H1 (cell line): Measurements from ENCODE around the gene FTL. TPM values are rescaled to one million over a fixed set of nuclear protein-coding genes. Genes with fewer than 3 reads are reported as not detected.

Source experiments
- CTCF ChIA-PET: fragments of 300-600 bp; sonication (Branson Sonifier 250); formaldehyde crosslinking; loops from one replicate; lab custom pipeline; 2021; ENCODE audit not compliant: partially characterized antibody; lab: Charles Lee
- POLR2A ChIA-PET: fragments of 300-600 bp; sonication (Branson Sonifier 250); formaldehyde crosslinking; loops from one replicate; lab custom pipeline; 2021; ENCODE audit warnings: inconsistent platforms; ENCODE audit not compliant: partially characterized antibody; lab: Charles Lee
- DNase-seq, 2 experiments: peaks; one replicate each; pipeline versions ENCODE4 v3.0.0 to v3.0.0-alpha.2; 2010 to 2022; ENCODE audit warnings: low spot score in 2 of 2, low read depth in 1 of 2, mixed read lengths in 1 of 2
- FAIRE-seq: peaks from 2 replicates; lab custom pipeline; 2011; peaks lifted over from hg19 to GRCh38; lab: Jason Lieb, UNC
- H2AFZ ChIP-seq: 2 replicates; pipeline ENCODE4 v1.8.1; 2012; ENCODE audit warnings: low read length, inconsistent platforms
- H2AK5ac ChIP-seq: 2 replicates; pipeline ENCODE4 v1.6.1; 2013; ENCODE audit warnings: low read depth, low read length
- H2BK120ac ChIP-seq: replicated peaks from 2 replicates; pipeline ENCODE3; 2013; ENCODE audit warnings: low read depth, low read length, inconsistent platforms
- H2BK12ac ChIP-seq: 2 replicates; pipeline ENCODE4 v1.6.1; 2013; ENCODE audit warnings: low read depth, low read length
- H2BK15ac ChIP-seq: 2 replicates; pipeline ENCODE4 v1.6.1; 2013; ENCODE audit warnings: low read length
- H2BK20ac ChIP-seq: 2 replicates; pipeline ENCODE4 v1.6.1; 2013; ENCODE audit warnings: low read length
- H2BK5ac ChIP-seq: 2 replicates; pipeline ENCODE4 v1.6.1; 2013; ENCODE audit warnings: low read depth, low read length
- H3K14ac ChIP-seq: 2 replicates; pipeline ENCODE4 v1.6.1; 2013; ENCODE audit warnings: inconsistent platforms; ENCODE audit not compliant: insufficient read length
- H3K18ac ChIP-seq: 2 replicates; pipeline ENCODE4 v1.6.1; 2013; ENCODE audit warnings: low read length; ENCODE audit errors: extremely low read depth
- H3K23ac ChIP-seq: 2 replicates; pipeline ENCODE4 v1.6.1; 2013; ENCODE audit warnings: inconsistent platforms; ENCODE audit not compliant: insufficient read length
- H3K23me2 ChIP-seq: 2 replicates; pipeline ENCODE4 v1.6.1; 2013; ENCODE audit warnings: low read depth, low read length
- H3K27ac ChIP-seq: 2 replicates; pipeline ENCODE4 v1.6.1; 2011; ENCODE audit warnings: low read depth, low read length, inconsistent platforms
- H3K27me3 ChIP-seq, 4 experiments: replicated peaks in 1 of 4; 1 replicate in 1 of 4; 2 replicates in 3 of 4; pipeline versions ENCODE4 v1.6.1 to v1.8.1; 2011 to 2013; ENCODE audit warnings: low read length in 3 of 4, mild to moderate bottlenecking in 3 of 4, inconsistent platforms in 2 of 4, mixed read lengths in 2 of 4, moderate library complexity in 1 of 4; ENCODE audit not compliant: control insufficient read depth in 3 of 4, insufficient read depth in 3 of 4; ENCODE audit errors: extremely low read depth in 1 of 4
- H3K36me3 ChIP-seq, 4 experiments: 2 replicates each; pipeline versions ENCODE4 v1.6.1 to v1.8.1; 2011 to 2013; ENCODE audit warnings: mild to moderate bottlenecking in 4 of 4, low read length in 3 of 4, moderate library complexity in 2 of 4, control low read depth in 1 of 4, inconsistent platforms in 1 of 4; ENCODE audit not compliant: insufficient read depth in 4 of 4, control insufficient read depth in 2 of 4
- H3K4ac ChIP-seq: replicated peaks from 2 replicates; pipeline ENCODE3; 2013; ENCODE audit warnings: low read length, low read depth, mixed read lengths, inconsistent platforms; ENCODE audit not compliant: insufficient read length
- H3K4me1 ChIP-seq, 4 experiments: replicated peaks in 1 of 4; 1 replicate in 1 of 4; 2 replicates in 3 of 4; pipeline versions ENCODE4 v1.6.1 to v1.8.1; 2011 to 2013; ENCODE audit warnings: low read length in 3 of 4, inconsistent platforms in 2 of 4, mixed read lengths in 1 of 4; ENCODE audit not compliant: insufficient read depth in 4 of 4, control insufficient read depth in 3 of 4
- H3K4me2 ChIP-seq, 2 experiments: 2 replicates each; pipeline versions ENCODE4 v1.6.1 to v1.8.1; 2011 to 2013; ENCODE audit warnings: low read depth in 2 of 2, low read length in 2 of 2, control low read depth in 1 of 2, inconsistent platforms in 1 of 2, mild to moderate bottlenecking in 1 of 2; ENCODE audit not compliant: insufficient read depth in 1 of 2
- H3K4me3 ChIP-seq, 4 experiments: fragments of 200-600, 300-600 bp in 1 of 4; sonication (generic), shearing (Covaris generic), sonication (Bioruptor Twin) in 1 of 4; 2 replicates each; pipeline versions ENCODE4 v1.5.1 to v1.8.1; 2011 to 2016; ENCODE audit warnings: low read length in 4 of 4, low read depth in 3 of 4, control low read depth in 2 of 4, inconsistent platforms in 2 of 4, mild to moderate bottlenecking in 2 of 4, mixed read lengths in 1 of 4, moderate library complexity in 1 of 4; ENCODE audit not compliant: insufficient read depth in 2 of 4; ENCODE audit errors: extremely low read depth in 1 of 4
- H3K56ac ChIP-seq: replicated peaks from 2 replicates; pipeline ENCODE3; 2013; ENCODE audit warnings: low read depth, mild to moderate bottlenecking, mixed read lengths, low read length, inconsistent platforms; ENCODE audit not compliant: insufficient read length
- H3K79me1 ChIP-seq: 2 replicates; pipeline ENCODE4 v1.6.1; 2013; ENCODE audit warnings: low read depth, low read length, control low read depth
- H3K79me2 ChIP-seq, 2 experiments: 2 replicates each; pipeline versions ENCODE4 v1.6.1 to v1.8.1; 2012 to 2013; ENCODE audit warnings: low read length in 2 of 2, mild to moderate bottlenecking in 2 of 2, inconsistent platforms in 1 of 2; ENCODE audit not compliant: insufficient read depth in 2 of 2, control insufficient read depth in 1 of 2
- H3K9ac ChIP-seq, 4 experiments: replicated peaks in 1 of 4; 1 replicate in 1 of 4; 2 replicates in 3 of 4; pipeline versions ENCODE4 v1.6.1 to v1.8.1; 2011 to 2013; ENCODE audit warnings: low read depth in 3 of 4, low read length in 3 of 4, control low read depth in 2 of 4, mild to moderate bottlenecking in 2 of 4, moderate library complexity in 2 of 4, inconsistent platforms in 1 of 4; ENCODE audit errors: extremely low read depth in 1 of 4
- H3K9me3 ChIP-seq, 2 experiments: 2 replicates each; pipeline versions ENCODE4 v1.6.1 to v1.8.1; 2012 to 2013; ENCODE audit warnings: mild to moderate bottlenecking in 2 of 2, moderate library complexity in 2 of 2, control low read depth in 1 of 2, inconsistent platforms in 1 of 2, low read depth in 1 of 2, low read length in 1 of 2, mixed read lengths in 1 of 2; ENCODE audit not compliant: insufficient read depth in 2 of 2
- H4K20me1 ChIP-seq, 2 experiments: replicated peaks in 1 of 2; 2 replicates each; pipeline versions ENCODE3 to v1.8.1; 2011 to 2013; ENCODE audit warnings: inconsistent platforms in 2 of 2, low read length in 2 of 2, mild to moderate bottlenecking in 1 of 2; ENCODE audit not compliant: insufficient read depth in 2 of 2, control insufficient read depth in 1 of 2
- H4K5ac ChIP-seq: 2 replicates; pipeline ENCODE4 v1.6.1; 2013; ENCODE audit warnings: low read length, low read depth, mixed read lengths, inconsistent platforms; ENCODE audit not compliant: insufficient read length
- H4K8ac ChIP-seq: 2 replicates; pipeline ENCODE4 v1.8.0; 2013; ENCODE audit warnings: mild to moderate bottlenecking, moderate library complexity, low read length, inconsistent platforms; ENCODE audit not compliant: insufficient read depth; ENCODE audit errors: extremely low read depth
- H4K91ac ChIP-seq: replicated peaks from 2 replicates; pipeline ENCODE3; 2013; ENCODE audit warnings: low read length, mixed read lengths, inconsistent platforms; ENCODE audit not compliant: insufficient read length
- CBX8 ChIP-seq: fragments of 300-800, 300-1000 bp; sonication (generic); IDR thresholded peaks from 2 replicates; pipeline ENCODE4 v1.7.1; 2016; ENCODE audit warnings: low read depth, low read length, borderline replicate concordance
- YY1 ChIP-seq: IDR thresholded peaks from 2 replicates; pipeline ENCODE4 v1.6.1; 2011; ENCODE audit warnings: low read depth, mild to moderate bottlenecking, low read length
- WGBS, 2 experiments: shearing (Covaris generic) in 1 of 2; methylation state at CpG; one replicate each; pipeline versions ENCODE4 v1.1.6 to v1.1.7; 2013 to 2015; ENCODE audit warnings: low lambda C conversion rate in 2 of 2, mixed read lengths in 2 of 2, inconsistent platforms in 1 of 2, low coverage in 1 of 2, missing lambda C conversion rate in 1 of 2; ENCODE audit not compliant: insufficient replicate concordance in 2 of 2, insufficient coverage in 1 of 2, insufficient read length in 1 of 2; ENCODE audit errors: extremely low coverage in 1 of 2, missing lambda C conversion rate in 1 of 2; 5-methylcytosine and 5-hydroxymethylcytosine counted together
- polyA plus RNA-seq, 7 experiments: library from polyadenylated mRNA; depleted of rRNA in 3 of 7; stranded (reverse) in 5 of 7; unstranded in 2 of 7; fragments of >200 nt in 5 of 7; fragments of 200-250 nt in 2 of 7; gene quantifications; 1 replicate in 5 of 7; 2 replicates in 1 of 7; 4 replicates in 1 of 7; pipeline versions ENCODE4 v1.2.1 to v1.2.3, GENCODE V29; 2011 to 2013; ENCODE audit warnings: missing spikeins in 2 of 7, mixed read lengths in 2 of 7
- total RNA-seq: library from RNA; stranded (reverse); fragmentation: NEBNext Ultra II Directional; extraction: Animal tissue kit (Norgen Biotek cat#: 25700); gene quantifications from 2 replicates; pipeline ENCODE4 v1.2.1, GENCODE V29; 2021

FTL gene
- total and polyA plus RNA-seq, 2 of the 8 experiments (the other 6 are each of a cell fraction or from before 2014, with no cell fraction given) = 1,751 to 2,427 TPM

DNA sequence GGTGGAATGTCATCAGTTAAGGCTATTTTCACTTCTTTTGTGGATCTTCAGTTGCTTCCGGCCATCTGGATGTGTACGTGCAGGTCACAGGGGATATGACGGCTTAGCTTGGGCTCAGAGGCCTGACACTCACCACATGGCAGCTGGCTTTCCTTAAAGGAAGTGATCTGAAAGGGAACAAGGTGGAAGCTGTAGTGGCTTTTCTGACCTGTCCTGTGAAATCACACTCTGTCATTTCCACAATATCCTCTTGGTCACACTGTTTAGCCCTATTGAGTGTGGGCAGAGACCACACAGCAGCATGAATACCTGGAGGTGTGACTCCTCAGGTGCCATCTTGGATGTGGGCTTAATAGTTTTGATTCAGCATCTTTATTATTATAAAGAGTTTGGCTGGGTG lies 14.9 kb upstream of the FTL start:
- no peak overlapping the region for H3K4me3 ChIP-seq
- H4K91ac ChIP-seq = no peak overlapping the region
- H2BK12ac ChIP-seq = no peak overlapping the region
- H3K23me2 ChIP-seq = no peaks in the 10 kb centered on the region; the same call in 1 of the 2 replicates
- no peak overlapping the region for H3K56ac ChIP-seq
- no peak overlapping the region for H2AK5ac ChIP-seq
- no peaks in the 10 kb centered on the region for H4K20me1 ChIP-seq
- H3K27me3 ChIP-seq = no peaks in the 10 kb centered on the region; a peak in 1 of 7 replicates
- no peak overlapping the region for H3K14ac ChIP-seq
- H3K36me3 ChIP-seq = no peaks in the 10 kb centered on the region
- H3K23ac ChIP-seq = no peak overlapping the region
- peaks cover 0 to 3% of the 10 kb centered on the region in 2 experiments; a peak in 2 of 4 replicates for H3K79me2 ChIP-seq
- H3K27ac ChIP-seq = no peak overlapping the region
- FAIRE-seq (no peak), DNase-seq (no peak)
- H2BK20ac ChIP-seq = no peak overlapping the region
- no peak overlapping the region for H3K9ac ChIP-seq
- H3K4me1 ChIP-seq = peaks cover 0 to 2% (median 0%) of the 10 kb centered on the region in 4 experiments; a peak in 1 of 7 replicates
- CTCF ChIA-PET = interaction anchor here (1.7 kb wide), 1 partner anchor 43 kb away, joined by 5 read pairs; the partner anchor contains the start of gene GYS1
- H4K8ac ChIP-seq = no peak overlapping the region
- H2BK120ac ChIP-seq = no peak overlapping the region
- H2AFZ ChIP-seq = no peak overlapping the region
- no peak overlapping the region for H3K18ac ChIP-seq
- 87% methylated on average over 3 of the region's 3 CpGs; no CpG with 5 or more reads in 1 of the 2 experiments for WGBS, 2 experiments
- H4K5ac ChIP-seq = no peak overlapping the region
- H3K79me1 ChIP-seq = no peaks in the 10 kb centered on the region
- H3K4ac ChIP-seq = no peak overlapping the region
- H3K9me3 ChIP-seq = no peaks in the 10 kb centered on the region
- no peak overlapping the region for H2BK15ac ChIP-seq
- H3K4me2 ChIP-seq = no peak overlapping the region
- POLR2A ChIA-PET = interaction anchor here (0.6 to 1.9 kb wide), 3 partner anchors 11 to 16 kb away, joined by 3 to 9 read pairs (median 4); no protein-coding TSS in a partner anchor
- TF ChIP-seq YY1 (0 out of 2 replicates have a peak, but pooled peaks have one; percentile 10), CBX8 (no peak)
- H2BK5ac ChIP-seq = no peak overlapping the region
